Upper lobe of left lung (tissue), 4 donors: ENCODE measurements around the gene FBXO10.

Experiments
- CTCF ChIP-seq, 6 experiments: fragments of 450-650 bp in 4 of 6; fragments of 200-600 bp in 2 of 6; sonication (generic) in 2 of 6; IDR thresholded peaks; one replicate each; pipeline ENCODE4 v1.5.1; 2016 to 2019; ENCODE audit warnings: antibody characterized with exemption in 6 of 6
- POLR2A ChIP-seq, 4 donors: fragments of 450-650 bp; IDR thresholded peaks; one replicate each; pipeline ENCODE4 v1.5.1; 2016 to 2017; ENCODE audit warnings: antibody characterized with exemption in 4 of 4, mild to moderate bottlenecking in 2 of 4
- POLR2AphosphoS5 ChIP-seq, 2 donors: sonication (generic); formaldehyde crosslinking; IDR thresholded peaks; one replicate each; pipeline ENCODE4 v1.5.1; 2017; ENCODE audit warnings: antibody characterized with exemption in 2 of 2

DNA sequence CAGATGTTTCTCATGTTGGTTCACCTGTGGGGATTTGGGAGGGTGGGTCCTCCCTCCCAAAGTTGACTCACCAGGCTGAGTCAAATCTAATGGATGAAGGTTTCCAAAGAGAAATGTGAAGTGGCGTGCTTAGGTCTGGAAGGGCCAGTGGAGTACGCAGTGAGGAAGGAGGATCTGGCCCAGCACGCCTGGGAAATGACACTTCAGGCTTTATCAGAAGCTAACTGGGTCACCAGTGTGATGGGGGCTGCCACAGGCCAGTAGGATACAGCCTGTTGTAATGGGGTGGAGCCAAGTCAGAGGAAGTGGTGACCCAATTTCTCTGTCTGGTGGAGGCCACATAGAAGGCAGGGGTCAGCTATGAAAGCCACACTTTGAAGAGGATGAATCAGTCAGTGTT, 72.4 kb downstream of the FBXO10 start:
- TF ChIP-seq CTCF (IDR thresholded peaks at IDR 0.05), result no peak
- TF ChIP-seq POLR2A (IDR thresholded peaks at IDR 0.05), result no peak
- peak in 1 of 2 donors; percentile 41 for TF ChIP-seq POLR2AphosphoS5 (IDR thresholded peaks at IDR 0.05)
